Bronchial epithelial cell (primary cell): ENCODE results near the gene SHC2. TPM values are rescaled to one million over a fixed set of nuclear protein-coding genes. Genes with fewer than 3 reads are reported as not detected.
"Not testable (repeated sequence)": the region's sequence is repeated elsewhere in the genome, so short reads cannot be mapped to it uniquely, and the experiment has no call there.

Experiments
- DNase-seq: peaks from one replicate; pipeline ENCODE4 v3.0.0-alpha.2; 2010; ENCODE audit warnings: low read depth
- FAIRE-seq: peaks from 2 replicates; lab custom pipeline; 2011; peaks lifted over from hg19 to GRCh38; lab: Jason Lieb, UNC
- H3K27me3 ChIP-seq: 2 replicates; pipeline ENCODE4 v1.5.1; 2011; ENCODE audit warnings: low read length; ENCODE audit not compliant: control insufficient read depth, insufficient read depth
- H3K36me3 ChIP-seq: 2 replicates; pipeline ENCODE4 v1.5.1; 2011; ENCODE audit warnings: low read length; ENCODE audit not compliant: control insufficient read depth, insufficient read depth
- H3K4me3 ChIP-seq: 2 replicates; pipeline ENCODE4 v1.5.1; 2011; ENCODE audit warnings: mild to moderate bottlenecking, low read depth, low read length, control low read depth
- total RNA-seq: library from RNA; depleted of rRNA; stranded (reverse); fragments of >200 nt; gene quantifications from 2 replicates; pipeline ENCODE4 v1.2.1, GENCODE V29; 2014
- TF ChIP-seq, protein P1 (sequence below): IDR thresholded peaks from 2 replicates; pipeline ENCODE4 v1.5.1; 2011; ENCODE audit warnings: mild to moderate bottlenecking, moderate library complexity, low read length, control low read depth, inconsistent platforms; ENCODE audit not compliant: insufficient read depth, severe bottlenecking

SHC2 gene
- total RNA-seq, 1 donor from 2014 or later = under 0.01 TPM

DNA sequence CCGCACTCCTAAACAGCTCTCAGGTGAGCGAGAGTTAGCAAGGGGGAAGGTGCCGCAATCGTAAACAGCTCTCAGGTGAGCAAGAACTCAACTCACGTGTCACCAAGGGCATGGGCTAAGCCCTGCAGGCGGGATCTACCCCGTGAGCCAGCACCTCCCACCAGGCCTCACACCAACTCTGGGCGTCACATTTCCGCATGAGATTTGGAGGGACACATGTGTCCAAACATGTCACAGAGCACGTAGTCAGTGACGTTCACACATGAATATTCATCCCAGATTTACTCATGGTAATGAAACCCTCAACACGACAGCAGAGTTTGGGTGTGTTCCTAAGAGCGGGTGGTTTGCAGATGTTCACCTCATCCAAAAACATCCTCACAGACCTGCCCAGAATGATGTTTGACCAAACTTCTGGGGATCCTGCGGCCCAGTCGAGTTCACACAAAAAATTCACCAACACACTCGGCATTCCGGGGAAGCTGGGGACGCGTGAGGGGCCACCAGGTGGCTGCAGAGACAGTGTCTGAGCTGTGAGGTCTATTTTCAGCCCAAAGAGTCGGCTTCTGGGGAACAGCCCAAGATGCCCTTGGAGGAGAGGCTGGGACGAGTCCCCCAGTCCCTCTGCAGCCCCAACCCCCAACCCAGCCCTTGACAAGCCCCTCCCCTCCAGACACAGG, 71.4 kb downstream of the SHC2 start:
- H3K36me3 ChIP-seq = no peaks in the 10 kb centered on the region
- FAIRE-seq (no peak), DNase-seq (peak; percentile 25)
- TF ChIP-seq, protein P1, sequence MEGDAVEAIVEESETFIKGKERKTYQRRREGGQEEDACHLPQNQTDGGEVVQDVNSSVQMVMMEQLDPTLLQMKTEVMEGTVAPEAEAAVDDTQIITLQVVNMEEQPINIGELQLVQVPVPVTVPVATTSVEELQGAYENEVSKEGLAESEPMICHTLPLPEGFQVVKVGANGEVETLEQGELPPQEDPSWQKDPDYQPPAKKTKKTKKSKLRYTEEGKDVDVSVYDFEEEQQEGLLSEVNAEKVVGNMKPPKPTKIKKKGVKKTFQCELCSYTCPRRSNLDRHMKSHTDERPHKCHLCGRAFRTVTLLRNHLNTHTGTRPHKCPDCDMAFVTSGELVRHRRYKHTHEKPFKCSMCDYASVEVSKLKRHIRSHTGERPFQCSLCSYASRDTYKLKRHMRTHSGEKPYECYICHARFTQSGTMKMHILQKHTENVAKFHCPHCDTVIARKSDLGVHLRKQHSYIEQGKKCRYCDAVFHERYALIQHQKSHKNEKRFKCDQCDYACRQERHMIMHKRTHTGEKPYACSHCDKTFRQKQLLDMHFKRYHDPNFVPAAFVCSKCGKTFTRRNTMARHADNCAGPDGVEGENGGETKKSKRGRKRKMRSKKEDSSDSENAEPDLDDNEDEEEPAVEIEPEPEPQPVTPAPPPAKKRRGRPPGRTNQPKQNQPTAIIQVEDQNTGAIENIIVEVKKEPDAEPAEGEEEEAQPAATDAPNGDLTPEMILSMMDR = no peak
- H3K27me3 ChIP-seq = no peaks in the 10 kb centered on the region
- H3K4me3 ChIP-seq = no peak overlapping the region

DNA sequence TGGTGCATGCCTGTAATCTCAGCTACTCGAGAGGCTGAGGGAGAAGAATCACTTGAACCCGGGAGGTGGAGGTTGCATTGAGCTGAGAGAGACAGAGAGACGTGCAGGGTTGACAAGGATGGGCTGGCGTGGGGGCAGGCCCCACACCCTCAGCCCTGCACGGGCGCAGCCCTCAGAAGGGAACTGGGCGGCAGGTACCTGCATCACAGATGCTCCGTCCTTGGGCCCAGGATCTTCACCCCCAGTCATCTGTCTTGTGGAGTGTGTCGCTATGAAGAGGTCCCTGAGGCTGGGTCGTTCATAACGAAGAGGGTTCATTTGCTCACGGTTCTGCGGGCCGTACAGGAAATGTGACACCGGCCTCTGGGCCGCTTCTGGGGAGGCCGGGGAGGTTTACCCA, 72.1 kb downstream of the SHC2 start:
- FAIRE-seq (no peak), DNase-seq (no peak)
- no peaks in the 10 kb centered on the region for H3K36me3 ChIP-seq
- no peaks in the 10 kb centered on the region for H3K27me3 ChIP-seq
- TF ChIP-seq, protein P1 = no peak
- no peak overlapping the region for H3K4me3 ChIP-seq

DNA sequence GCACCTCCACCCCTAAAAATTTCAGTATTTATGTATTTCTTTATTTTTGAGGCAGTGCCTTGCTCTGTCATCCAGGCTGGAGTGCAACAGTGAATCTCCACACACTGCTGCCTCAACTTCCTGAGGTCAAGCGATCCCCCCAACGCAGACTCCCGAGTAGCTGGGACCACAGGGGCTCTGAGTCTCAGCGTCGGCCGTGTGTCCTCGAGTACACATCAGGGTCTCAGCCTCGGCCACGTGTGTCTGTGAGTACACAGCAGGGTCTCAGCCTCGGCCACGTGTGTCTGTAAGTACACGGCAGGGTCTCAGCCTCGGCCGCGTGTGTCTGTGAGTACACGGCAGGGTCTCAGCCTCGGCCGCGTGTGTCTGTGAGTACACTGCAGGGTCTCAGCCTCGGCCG, 73.1 kb downstream of the SHC2 start:
- no peaks in the 10 kb centered on the region for H3K27me3 ChIP-seq
- FAIRE-seq = no peak

DNA sequence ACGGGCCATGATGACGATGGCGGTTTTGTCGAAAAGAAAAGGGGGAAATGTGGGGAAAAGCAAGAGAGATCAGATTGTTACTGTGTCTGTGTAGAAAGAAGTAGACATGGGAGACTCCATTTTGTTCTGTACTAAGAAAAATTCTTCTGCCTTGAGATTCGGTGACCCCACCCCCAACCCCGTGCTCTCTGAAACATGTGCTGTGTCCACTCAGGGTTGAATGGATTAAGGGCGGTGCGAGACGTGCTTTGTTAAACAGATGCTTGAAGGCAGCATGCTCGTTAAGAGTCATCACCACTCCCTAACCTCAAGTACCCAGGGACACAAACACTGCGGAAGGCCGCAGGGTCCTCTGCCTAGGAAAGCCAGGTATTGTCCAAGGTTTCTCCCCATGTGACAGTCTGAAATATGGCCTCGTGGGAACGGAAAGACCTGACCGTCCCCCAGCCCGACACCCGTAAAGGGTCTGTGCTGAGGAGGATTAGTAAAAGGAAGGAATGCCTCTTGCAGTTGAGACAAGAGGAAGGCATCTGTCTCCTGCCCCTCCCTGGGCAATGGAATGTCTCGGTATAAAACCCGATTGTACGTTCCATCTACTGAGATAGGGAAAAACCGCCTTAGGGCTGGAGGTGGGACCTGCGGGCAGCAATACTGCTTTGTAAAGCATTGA, 74.1 kb downstream of the SHC2 start:
- H3K4me3 ChIP-seq, H3K27me3 ChIP-seq, H3K36me3 ChIP-seq, FAIRE-seq: not testable (repeated sequence)
- DNase-seq = peak; percentile 29

More for the DNA sequence above, 73.1 kb downstream of the SHC2 start:
- Histone ChIP-seq H3K4me3 (no peak overlapping the region), H3K36me3 (no peaks in the 10 kb centered on the region)
- TF ChIP-seq, protein P1 = no peak
- no peak for DNase-seq

DNA sequence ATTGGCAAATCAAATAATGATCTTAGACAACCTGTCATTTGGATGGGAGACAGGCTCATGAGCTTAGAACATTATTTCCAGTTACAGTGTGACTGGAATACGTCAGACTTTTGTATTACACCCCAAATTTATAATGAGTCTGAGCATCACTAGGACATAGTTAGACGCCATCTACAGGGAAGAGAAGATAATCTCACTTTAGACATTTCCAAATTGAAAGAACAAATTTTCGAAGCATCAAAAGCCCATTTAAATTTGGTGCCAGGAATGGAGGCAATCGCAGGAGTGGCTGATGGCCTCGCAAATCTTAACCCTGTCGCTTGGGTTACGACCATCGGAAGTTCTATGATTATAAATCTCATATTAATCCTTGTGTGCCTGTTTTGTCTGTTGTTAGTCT, 74.6 kb downstream of the SHC2 start:
- not testable (repeated sequence) for H3K36me3 ChIP-seq, H3K4me3 ChIP-seq, FAIRE-seq, DNase-seq, H3K27me3 ChIP-seq

DNA sequence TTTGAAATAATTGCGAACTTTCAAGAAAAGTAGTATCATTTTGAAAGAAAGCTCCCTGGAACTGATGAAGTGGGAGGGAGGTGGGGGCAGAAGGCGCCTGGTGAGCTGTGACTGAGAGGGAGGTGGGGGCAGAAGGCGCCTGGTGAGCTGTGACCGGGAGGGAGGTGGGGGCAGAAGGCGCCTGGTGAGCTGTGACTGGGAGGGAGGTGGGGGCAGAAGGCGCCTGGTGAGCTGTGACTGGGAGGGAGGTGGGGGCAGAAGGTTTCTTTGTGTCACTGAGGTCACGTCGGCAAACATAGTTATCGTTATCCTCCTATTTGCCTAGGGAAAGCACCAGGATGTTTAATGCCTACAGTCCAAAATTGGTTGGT, 76.0 kb downstream of the SHC2 start:
- no peaks in the 10 kb centered on the region for H3K27me3 ChIP-seq
- FAIRE-seq (no peak), DNase-seq (no peak)
- H3K4me3 ChIP-seq = no peak overlapping the region
- TF ChIP-seq, protein P1 = no peak
- no peaks in the 10 kb centered on the region for H3K36me3 ChIP-seq
